HCT116 (cell line): Measurements from ENCODE around the gene MKI67. TPM values are rescaled to one million over a fixed set of nuclear protein-coding genes. Genes with fewer than 3 reads are reported as not detected.

Experiments used
- ATAC-seq: fragments of 200-7000 bp; cut with Tn5 transposase; 2 replicates; pipeline ENCODE4 v1.9.1; 2020; ENCODE audit warnings: mild to moderate bottlenecking, moderate library complexity
- BruUV-seq: library from RNA; stranded (reverse); fragments of 400-500 nt; replicated peaks from 2 replicates; lab custom pipeline; 2021; lab: Mats Ljungman, UMichigan
- CTCF ChIA-PET: fragments of 300-600 bp; sonication (Branson Sonifier 250); formaldehyde crosslinking; loops from one replicate; lab custom pipeline; 2021; ENCODE audit warnings: antibody characterized with exemption; lab: Charles Lee
- POLR2A ChIA-PET: fragments of 300-600, 350-600 bp; sonication (Branson Sonifier 250); formaldehyde crosslinking; loops from one replicate; lab custom pipeline; 2021; ENCODE audit warnings: antibody characterized with exemption; lab: Charles Lee
- RAD21 ChIA-PET, 2 experiments: fragments of 300-600 bp; sonication (Branson Sonifier 250); formaldehyde crosslinking; loops; one replicate each; lab custom pipeline; 2023; ENCODE audit warnings: low total read pairs in 2 of 2; ENCODE audit not compliant: uncharacterized antibody in 2 of 2, unreplicated experiment in 2 of 2, low non-redundant PET in 1 of 2; lab: Charles Lee
- DNase-seq: peaks from one replicate; pipeline ENCODE4 v3.0.0-alpha.2; 2010; ENCODE audit warnings: low read depth, low spot score
- H2AFZ ChIP-seq: fragments of 200-600 bp; shearing (Covaris generic), sonication (generic); 2 replicates; pipeline ENCODE4 v1.6.1; 2017; ENCODE audit warnings: low read depth, mixed run types, mixed read lengths, antibody characterized with exemption, low read length; ENCODE audit not compliant: poor library complexity, severe bottlenecking
- H3K27ac ChIP-seq: 2 replicates; pipeline ENCODE4 v1.5.1; 2012; ENCODE audit warnings: low read depth, low read length
- H3K27me3 ChIP-seq: fragments of 200-600 bp; sonication (generic); 2 replicates; pipeline ENCODE4 v1.6.1; 2016; ENCODE audit warnings: mixed run types, low read length, mixed read lengths; ENCODE audit not compliant: insufficient read depth
- H3K36me3 ChIP-seq, 2 experiments: fragments of 200-500 bp in 1 of 2; fragments of 200-600 bp in 1 of 2; sonication (Bioruptor generic) in 1 of 2; sonication (generic) in 1 of 2; 2 replicates each; pipeline versions ENCODE4 v1.5.1 to v1.6.1; 2014 to 2016; ENCODE audit warnings: low read length in 2 of 2, inconsistent platforms in 1 of 2, mixed read lengths in 1 of 2, mixed run types in 1 of 2; ENCODE audit not compliant: insufficient read depth in 2 of 2, control insufficient read depth in 1 of 2
- H3K4me1 ChIP-seq, 2 experiments: fragments of 200-600 bp in 1 of 2; sonication (generic) in 1 of 2; 2 replicates each; pipeline versions ENCODE4 v1.5.1 to v1.6.1; 2012 to 2017; ENCODE audit warnings: low read length in 2 of 2, inconsistent platforms in 1 of 2, mild to moderate bottlenecking in 1 of 2, mixed read lengths in 1 of 2, mixed run types in 1 of 2, moderate library complexity in 1 of 2; ENCODE audit not compliant: insufficient read depth in 2 of 2, control insufficient read depth in 1 of 2
- H3K4me2 ChIP-seq: fragments of 200-600 bp; sonication (generic); 2 replicates; pipeline ENCODE4 v1.6.1; 2017; ENCODE audit warnings: mixed run types, low read length, mixed read lengths
- H3K4me3 ChIP-seq, 2 experiments: fragments of 200-600 bp in 1 of 2; sonication (generic) in 1 of 2; replicated peaks in 1 of 2; 2 replicates each; pipeline ENCODE4 v1.5.1; 2011 to 2016; ENCODE audit warnings: low read length in 2 of 2, control low read depth in 1 of 2, low read depth in 1 of 2, mild to moderate bottlenecking in 1 of 2, mixed read lengths in 1 of 2, mixed run types in 1 of 2
- H3K79me2 ChIP-seq: fragments of 200-600 bp; sonication (generic); 2 replicates; pipeline ENCODE4 v1.6.1; 2017; ENCODE audit warnings: mild to moderate bottlenecking, mixed run types, low read length, moderate library complexity, mixed read lengths; ENCODE audit not compliant: insufficient read depth
- H3K9ac ChIP-seq: fragments of 200-600 bp; sonication (generic); 2 replicates; pipeline ENCODE4 v1.6.1; 2016; ENCODE audit warnings: low read length, mixed read lengths
- H3K9me2 ChIP-seq: fragments of 200-600 bp; sonication (generic), shearing (Covaris generic); 2 replicates; pipeline ENCODE4 v1.6.1; 2017; ENCODE audit warnings: mixed run types, mild to moderate bottlenecking, moderate library complexity; ENCODE audit not compliant: insufficient read depth
- H3K9me3 ChIP-seq, 2 experiments: fragments of 200-500 bp in 1 of 2; fragments of 200-600 bp in 1 of 2; sonication (Bioruptor generic) in 1 of 2; sonication (generic) in 1 of 2; 2 replicates each; pipeline ENCODE4 v1.6.1; 2014 to 2017; ENCODE audit warnings: low read length in 2 of 2, mixed read lengths in 2 of 2, inconsistent platforms in 1 of 2, low read depth in 1 of 2, mild to moderate bottlenecking in 1 of 2, mixed run types in 1 of 2, moderate library complexity in 1 of 2; ENCODE audit not compliant: control insufficient read depth in 1 of 2, insufficient read depth in 1 of 2
- H4K20me1 ChIP-seq: fragments of 200-600 bp; sonication (generic), shearing (Covaris generic); 2 replicates; pipeline ENCODE4 v1.6.1; 2017; ENCODE audit warnings: mixed run types, mild to moderate bottlenecking, moderate library complexity; ENCODE audit not compliant: insufficient read depth
- CBX3 ChIP-seq: IDR thresholded peaks from 2 replicates; pipeline ENCODE4 v1.6.1; 2012; ENCODE audit warnings: low read depth
- REST ChIP-seq: IDR thresholded peaks from 2 replicates; pipeline ENCODE4 v1.6.1; 2012; ENCODE audit warnings: low read depth
- SRF ChIP-seq: IDR thresholded peaks from 2 replicates; pipeline ENCODE4 v1.6.1; 2012; ENCODE audit warnings: low read depth
- YY1 ChIP-seq: IDR thresholded peaks from 2 replicates; pipeline ENCODE4 v1.6.1; 2011; ENCODE audit warnings: low read length, low read depth, moderate library complexity, mild to moderate bottlenecking; ENCODE audit not compliant: insufficient replicate concordance; ENCODE audit errors: extremely low read depth
- intact Hi-C: fragments of 100-400 bp; cut with micrococcal nuclease; formaldehyde crosslinking; loops from 2 replicates; pipeline ENCODE4 v1.10.0; 2022
- total RNA-seq: library from RNA; stranded (reverse); gene quantifications from one replicate; pipeline ENCODE4 v1.2.1, GENCODE V29; 2021; ENCODE audit not compliant: unreplicated experiment

Gene MKI67
- total RNA-seq, 1 experiment from 2014 or later = 202 TPM

- no peak for TF ChIP-seq YY1
- TF ChIP-seq CBX3 = no peak
- no peak for TF ChIP-seq SRF
Measured at GRCh38 chr10:128158021-128158795, 32.0 kb upstream of the MKI67 start (continued).

- ChIA-PET POLR2A (no interaction called here), CTCF (interaction anchor here (1.4 kb wide), 1 partner anchor 21 kb away, joined by 3 read pairs; no protein-coding TSS in a partner anchor), RAD21 (no interaction called here)
- Histone ChIP-seq H3K27me3 (peaks cover 13% of the 10 kb centered on the region), H2AFZ (no peak overlapping the region), H3K4me1 (peaks cover 0 to 5% of the 10 kb centered on the region in 2 experiments; a peak in 1 of 4 replicates), H3K9me3 (no peaks in the 10 kb centered on the region), H3K4me3 (no peak overlapping the region), H3K36me3 (no peaks in the 10 kb centered on the region), H3K9me2 (no peaks in the 10 kb centered on the region), H3K79me2 (no peaks in the 10 kb centered on the region), H3K9ac (no peak overlapping the region), H3K4me2 (0 out of 2 replicates have a peak overlapping the region, but pooled peaks have one; percentile 10), H3K27ac (no peak overlapping the region), H4K20me1 (no peaks in the 10 kb centered on the region)
- DNase-seq (no peak), ATAC-seq (no peak)
- intact Hi-C loops = no loop called here
- no TSS peak for BruUV-seq
- no peak for TF ChIP-seq REST
Measured at GRCh38 chr10:128156999-128157755, 31.0 kb upstream of the MKI67 start.
